K562 (cell line): Measurements from ENCODE around the gene SLC25A21. TPM values are rescaled to one million over a fixed set of nuclear protein-coding genes. Genes with fewer than 3 reads are reported as not detected.

ENCODE experiments used
- ATAC-seq: fragments of 200-7000 bp; cut with Tn5 transposase; 3 replicates; pipeline ENCODE4 v1.9.1; 2020; ENCODE audit warnings: moderate library complexity
- BruUV-seq: library from RNA; stranded (reverse); fragments of 400-500 nt; replicated peaks from 2 replicates; lab custom pipeline; 2021; lab: Mats Ljungman, UMichigan
- CTCF ChIA-PET: fragments of 300-600 bp; formaldehyde crosslinking; extraction: SDS; loops from one replicate; lab custom pipeline; 2021; ENCODE audit warnings: low intra/inter-chr PET ratio; lab: Yijun Ruan, JAX
- POLR2A ChIA-PET: fragments of 300-600, 350-650 bp; sonication (Branson Sonifier 250); formaldehyde crosslinking; extraction: SDS; loops from one replicate; lab custom pipeline; 2021; ENCODE audit warnings: antibody characterized with exemption, inconsistent platforms; lab: Yijun Ruan, JAX
- DNase-seq, 4 experiments: peaks; one replicate each; pipeline versions ENCODE4 v3.0.0 to v3.0.0-alpha.2; 2011 to 2018; ENCODE audit warnings: low spot score in 3 of 4, mixed read lengths in 3 of 4; ENCODE audit errors: extremely low read depth in 1 of 4
- FAIRE-seq: peaks from 2 replicates; lab custom pipeline; 2011; peaks lifted over from hg19 to GRCh38; lab: Jason Lieb, UNC
- H2AFZ ChIP-seq: 2 replicates; pipeline ENCODE4 v1.6.0; 2011; ENCODE audit warnings: low read depth, low read length, control low read depth, inconsistent platforms
- H3K27ac ChIP-seq: fragments of 200-600 bp; 3 replicates; pipeline ENCODE4 v1.8.0; 2011; ENCODE audit warnings: low read depth, mild to moderate bottlenecking, control low read depth, inconsistent platforms, low read length, moderate library complexity, mixed read lengths; ENCODE audit errors: extremely low read depth
- H3K27me3 ChIP-seq, 2 experiments: fragments of 300-600 bp in 1 of 2; 2 replicates in 1 of 2; 3 replicates in 1 of 2; pipeline versions ENCODE4 v1.6.0 to v1.8.0; 2011; ENCODE audit warnings: inconsistent platforms in 2 of 2, low read length in 2 of 2, mild to moderate bottlenecking in 1 of 2, mixed read lengths in 1 of 2, moderate library complexity in 1 of 2; ENCODE audit not compliant: control insufficient read depth in 2 of 2, insufficient read depth in 2 of 2
- H3K36me3 ChIP-seq: fragments of 300-600 bp; 3 replicates; pipeline ENCODE4 v1.8.0; 2011; ENCODE audit warnings: mild to moderate bottlenecking, low read length, inconsistent platforms; ENCODE audit not compliant: control insufficient read depth, insufficient read depth
- H3K4me1 ChIP-seq, 2 experiments: fragments of 200-600 bp in 1 of 2; replicated peaks in 1 of 2; 2 replicates in 1 of 2; 3 replicates in 1 of 2; pipeline versions ENCODE4 v1.5.1 to v1.8.0; 2011; ENCODE audit warnings: inconsistent platforms in 2 of 2, low read length in 2 of 2, mild to moderate bottlenecking in 1 of 2, mixed read lengths in 1 of 2, moderate library complexity in 1 of 2; ENCODE audit not compliant: control insufficient read depth in 2 of 2, insufficient read depth in 2 of 2
- H3K4me2 ChIP-seq: 2 replicates; pipeline ENCODE4 v1.6.1; 2011; ENCODE audit warnings: low read length, control low read depth, inconsistent platforms, mixed read lengths; ENCODE audit not compliant: insufficient read depth
- H3K4me3 ChIP-seq: fragments of 200-600 bp; sonication (generic), shearing (Covaris generic); 2 replicates; pipeline ENCODE4 v1.5.1; 2016; ENCODE audit warnings: control low read depth, inconsistent platforms
- H3K79me2 ChIP-seq: fragments of 200-600 bp; 3 replicates; pipeline ENCODE4 v1.8.0; 2011; ENCODE audit warnings: low read length, inconsistent platforms; ENCODE audit not compliant: control insufficient read depth, insufficient read depth
- H3K9ac ChIP-seq, 2 experiments: 2 replicates each; pipeline versions ENCODE4 v1.6.0 to v1.6.1; 2011; ENCODE audit warnings: low read depth in 2 of 2, low read length in 2 of 2, control low read depth in 1 of 2, inconsistent platforms in 1 of 2, mild to moderate bottlenecking in 1 of 2, mixed read lengths in 1 of 2; ENCODE audit not compliant: insufficient read depth in 1 of 2
- H3K9me1 ChIP-seq: one replicate; pipeline ENCODE4 v1.6.0; 2011; ENCODE audit warnings: inconsistent platforms, mild to moderate bottlenecking, low read length, moderate library complexity; ENCODE audit not compliant: control insufficient read depth, insufficient read depth
- H3K9me3 ChIP-seq: replicated peaks from 2 replicates; pipeline ENCODE4 v1.5.1; 2011; ENCODE audit warnings: low read depth, low read length, inconsistent platforms; ENCODE audit not compliant: control insufficient read depth, insufficient read depth
- H4K20me1 ChIP-seq: replicated peaks from 2 replicates; pipeline ENCODE4 v1.6.1; 2011; ENCODE audit warnings: low read length, inconsistent platforms, mixed read lengths; ENCODE audit not compliant: control insufficient read depth, insufficient read depth
- BHLHE40 ChIP-seq: IDR thresholded peaks from 2 replicates; pipeline ENCODE4 v1.6.1; 2011; ENCODE audit warnings: low read length, improper control_type of control experiment
- BRD9 ChIP-seq: fragments of 450-650 bp; IDR thresholded peaks from 2 replicates; pipeline ENCODE4 v1.6.1; 2018; ENCODE audit warnings: low read depth; ENCODE audit not compliant: partially characterized antibody
- CCNT2 ChIP-seq: IDR thresholded peaks from 2 replicates; pipeline ENCODE4 v1.6.1; 2011; ENCODE audit warnings: borderline replicate concordance, low read depth, mild to moderate bottlenecking, moderate library complexity, mixed read lengths, low read length; ENCODE audit not compliant: insufficient read length; ENCODE audit errors: extremely low read depth
- FOSL1 ChIP-seq: fragments of 200-800 bp; sonication (Bioruptor generic); conservative IDR thresholded peaks from 2 replicates; pipeline ENCODE4 v1.6.1; 2016; ENCODE audit warnings: missing genetic modification characterization, missing compliant biosample characterization
- HMGXB4 ChIP-seq: sonication (generic); formaldehyde crosslinking; IDR thresholded peaks from 2 replicates; pipeline ENCODE4 v1.8.1; 2023; ENCODE audit warnings: mild to moderate bottlenecking, missing genetic modification reagents
- MYNN ChIP-seq, 2 experiments: sonication (generic); formaldehyde crosslinking in 1 of 2; IDR thresholded peaks; 2 replicates each; pipeline versions ENCODE4 v1.5.0 to v1.6.1; 2016 to 2020; ENCODE audit warnings: antibody characterized with exemption in 1 of 2, missing genetic modification reagents in 1 of 2
- NFE2 ChIP-seq: IDR thresholded peaks from 2 replicates; pipeline ENCODE4 v1.6.1; 2014; ENCODE audit warnings: antibody characterized with exemption, low read depth
- SMARCC2 ChIP-seq: fragments of 450-650 bp; IDR thresholded peaks from 2 replicates; pipeline ENCODE4 v1.6.1; 2017; ENCODE audit warnings: antibody characterized with exemption, moderate library complexity, mild to moderate bottlenecking, low read depth
- SNRNP70 ChIP-seq: fragments of 200-400 bp; formaldehyde crosslinking; optimal IDR thresholded peaks from 2 replicates; pipeline ENCODE3; 2017; ENCODE audit warnings: low read depth, low read length
- SP2 ChIP-seq: IDR thresholded peaks from 2 replicates; pipeline ENCODE4 v1.6.1; 2011; ENCODE audit warnings: mild to moderate bottlenecking, low read depth, low read length, moderate library complexity; ENCODE audit not compliant: poor library complexity, severe bottlenecking; ENCODE audit errors: extremely low read depth
- TFE3 ChIP-seq: fragments of 450-650 bp; formaldehyde crosslinking; IDR thresholded peaks from 2 replicates; pipeline ENCODE4 v1.4.0; 2020; ENCODE audit warnings: mild to moderate bottlenecking, mixed read lengths
- U2AF1 ChIP-seq: fragments of 200-400 bp; formaldehyde crosslinking; optimal IDR thresholded peaks from 2 replicates; pipeline ENCODE3; 2017; ENCODE audit warnings: mild to moderate bottlenecking, low read depth, low read length, moderate library complexity
- ZBTB1 ChIP-seq: sonication (generic); formaldehyde crosslinking; IDR thresholded peaks from 2 replicates; pipeline ENCODE4 v1.8.1; 2023; ENCODE audit warnings: missing genetic modification reagents, low read depth, mild to moderate bottlenecking, borderline replicate concordance
- ZC3H11A ChIP-seq: IDR thresholded peaks from 2 replicates; pipeline ENCODE4 v1.6.1; 2012; ENCODE audit warnings: low read depth, low read length, improper control_type of control experiment
- ZNF384 ChIP-seq: IDR thresholded peaks from 2 replicates; pipeline ENCODE4 v1.6.1; 2012; ENCODE audit warnings: low read depth, low read length, improper control_type of control experiment
- WGBS: fragments of 100-300 bp; shearing (Covaris generic); methylation state at CpG from one replicate; pipeline ENCODE4 v1.1.6; 2016; ENCODE audit warnings: low coverage, mixed read lengths; ENCODE audit not compliant: insufficient coverage; ENCODE audit errors: missing lambda C conversion rate; 5-methylcytosine and 5-hydroxymethylcytosine counted together
- in situ Hi-C: fragments of 300-500 bp; cut with MboI; formaldehyde crosslinking; loops from 4 replicates; pipeline ENCODE4 v1.15.0; 2018; ENCODE audit warnings: inconsistent platforms, mixed read lengths
- intact Hi-C: fragments of 100-400 bp; cut with micrococcal nuclease; formaldehyde crosslinking; loops from 2 replicates; pipeline ENCODE4 v1.14.2; 2022
- polyA plus RNA-seq, 8 experiments: library from polyadenylated mRNA; depleted of rRNA in 4 of 8; stranded (reverse) in 5 of 8; unstranded in 3 of 8; fragments of >200 nt; fragmentation: Nextera tagmentation in 2 of 8; fragmentation: Illumina TruSeq in 1 of 8; extraction: Ambion mirVana in 2 of 8; extraction: Trizol in 1 of 8; gene quantifications; 2 replicates each; pipeline versions ENCODE4 v1.2.1 to v1.2.3, GENCODE V29; 2011 to 2014; ENCODE audit warnings: inconsistent platforms in 1 of 8, missing spikeins in 1 of 8
- total RNA-seq, 7 experiments: library from RNA; depleted of rRNA in 6 of 7; stranded (reverse); fragments of >200 nt in 6 of 7; fragmentation: Illumina TruSeq in 2 of 7; extraction: Trizol in 2 of 7; gene quantifications; 2 replicates each; pipeline versions ENCODE4 v1.2.1 to v1.2.3, GENCODE V29; 2011 to 2021; ENCODE audit warnings: low replicate concordance in 1 of 7

The SLC25A21 gene
- total and polyA plus RNA-seq, 9 of the 15 experiments (the other 6 are each of a cell fraction or from before 2014, with no cell fraction given): 15.2 to 46.7 (median 28.7) TPM

- H3K36me3 ChIP-seq: no peaks in the 10 kb centered on the region
- TF ChIP-seq SP2: no peak
- no peak for TF ChIP-seq SNRNP70
- no peak for TF ChIP-seq CCNT2
- peak; percentile 53; the same call in 1 of the 2 replicates for TF ChIP-seq ZNF384
- TF ChIP-seq SMARCC2: no peak
- TF ChIP-seq BRD9: no peak
- peak; percentile 53 for TF ChIP-seq NFE2
- TF ChIP-seq TFE3 (CRISPR knock-in tag): peak; percentile 27; the same call in 1 of the 2 replicates
- no peak for TF ChIP-seq U2AF1
- TF ChIP-seq ZC3H11A: no peak
- peak; percentile 32; the same call in 1 of the 2 replicates for TF ChIP-seq BHLHE40
- no peak for TF ChIP-seq MYNN (IDR thresholded peaks at IDR 0.05)
- no peak for TF ChIP-seq MYNN (CRISPR knock-in tag; IDR thresholded peaks at IDR 0.05)
- no peak for TF ChIP-seq HMGXB4 (CRISPR knock-in tag)
- no peak for TF ChIP-seq FOSL1 (tag)
- TF ChIP-seq ZBTB1 (CRISPR knock-in tag): no peak
- TF ChIP-seq, all 486 proteins: peak for 4
- Histone ChIP-seq H3K9me1 (no peaks in the 10 kb centered on the region), H3K27ac (no peak overlapping the region), H3K4me2 (no peak overlapping the region), H3K27me3 (no peaks in the 10 kb centered on the region), H3K9ac (no peak overlapping the region), H3K4me1 (peaks cover 0 to 18% of the 10 kb centered on the region in 2 experiments; a peak in 2 of 5 replicates), H4K20me1 (no peaks in the 10 kb centered on the region), H3K9me3 (no peaks in the 10 kb centered on the region), H2AFZ (no peak overlapping the region), H3K4me3 (no peak overlapping the region), H3K79me2 (peaks cover 11% of the 10 kb centered on the region)
- POLR2A ChIA-PET: interaction anchor here (0.6 kb wide), 1 partner anchor 39 kb away, joined by 3 read pairs; no protein-coding TSS in a partner anchor
- no peak for ATAC-seq
- 31% methylated on average over 2 of the region's 2 CpGs for WGBS
- in situ Hi-C loops (no loop called here), intact Hi-C loops (no loop called here)
- BruUV-seq: no TSS peak
- DNase-seq: no peak
- FAIRE-seq: no peak
- CTCF ChIA-PET: no interaction called here
These were observed 77.9 kb downstream of the SLC25A21 start for GRCh38 chr14:37094502-37094901.
